GM19468 (cell line): Measurements from ENCODE around the gene AP2A2.

ENCODE experiments used
- ATAC-seq: cut with Tn5 transposase; IDR thresholded peaks from one replicate; pipeline ENCODE4 v1.9.1; 2021; ENCODE audit warnings: mild to moderate bottlenecking, moderate library complexity, moderate number of reproducible peaks; ENCODE audit not compliant: unreplicated experiment; ENCODE audit errors: extremely low read depth

AP2A2 gene

DNA sequence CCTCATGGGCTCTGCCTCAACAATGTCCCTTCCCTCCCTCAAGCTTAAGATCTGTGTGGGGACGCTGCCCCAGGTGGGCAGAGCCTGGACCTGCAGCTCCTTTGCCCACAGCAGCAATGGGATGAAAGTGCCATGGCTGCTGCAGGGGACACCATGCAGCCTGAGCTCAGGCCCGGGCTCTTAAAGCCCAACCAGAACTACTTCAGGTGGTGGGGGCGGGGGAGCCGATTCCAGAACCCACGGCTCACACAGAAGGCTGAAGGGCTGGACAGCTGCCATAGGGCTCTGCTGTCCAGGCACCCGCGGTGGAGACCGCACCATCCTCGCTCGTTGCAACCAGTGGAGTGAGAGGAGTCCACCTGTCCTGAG, 27.5 kb upstream of the AP2A2 start:
- no peak for ATAC-seq

DNA sequence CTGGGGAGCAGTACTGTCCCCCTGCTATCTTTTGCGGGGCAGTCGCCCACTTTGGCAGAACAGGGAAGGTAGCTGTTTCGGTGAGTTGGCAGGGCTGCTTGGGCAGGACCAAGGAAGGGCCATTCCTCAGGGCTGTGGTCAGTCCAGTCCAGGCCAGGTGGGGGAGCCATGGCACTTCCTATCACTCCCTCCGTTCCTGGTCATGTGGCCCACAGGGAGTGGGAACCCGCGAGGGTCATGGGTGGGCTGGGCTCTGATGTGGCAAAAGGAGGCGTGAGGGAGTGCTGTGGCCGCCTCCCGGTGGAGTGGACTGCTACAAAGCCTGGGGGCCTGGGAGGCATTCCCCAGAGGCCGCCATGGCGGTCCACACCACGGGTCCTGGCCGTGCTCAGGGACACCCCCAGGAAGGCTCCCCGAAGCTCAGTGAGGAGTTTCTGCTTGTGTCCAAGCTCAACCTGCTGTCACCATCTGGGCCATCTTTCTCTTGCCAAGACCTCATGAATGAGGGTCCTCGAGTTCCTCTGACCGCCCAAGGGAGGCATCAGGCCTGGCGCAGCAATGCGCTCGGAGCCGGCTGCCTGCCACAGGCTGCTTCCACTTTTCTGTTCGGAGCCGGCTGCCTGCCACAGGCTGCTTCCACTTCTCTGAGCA, 27.0 kb upstream of the AP2A2 start:
- no peak for ATAC-seq

DNA sequence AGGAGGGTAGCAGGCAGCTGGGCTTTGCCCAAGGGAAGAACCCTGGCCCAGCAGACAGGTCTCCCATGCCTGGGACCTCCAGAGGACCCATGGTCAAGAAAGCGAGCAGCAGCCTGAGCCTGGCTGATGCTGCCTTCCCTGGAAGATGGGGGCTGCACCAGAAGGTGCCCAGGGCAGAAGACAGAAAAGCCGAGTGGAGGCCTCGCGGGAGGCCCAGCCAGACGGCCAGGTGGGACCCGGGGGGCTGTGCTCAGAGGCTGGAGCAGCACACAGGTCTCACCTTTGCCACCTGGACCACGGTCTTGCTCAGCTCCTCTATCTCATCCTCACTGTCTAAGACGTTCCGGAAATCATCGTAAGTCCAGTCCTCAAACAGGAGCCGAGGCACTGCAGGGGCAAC, 25.9 kb upstream of the AP2A2 start:
- ATAC-seq, result no peak

DNA sequence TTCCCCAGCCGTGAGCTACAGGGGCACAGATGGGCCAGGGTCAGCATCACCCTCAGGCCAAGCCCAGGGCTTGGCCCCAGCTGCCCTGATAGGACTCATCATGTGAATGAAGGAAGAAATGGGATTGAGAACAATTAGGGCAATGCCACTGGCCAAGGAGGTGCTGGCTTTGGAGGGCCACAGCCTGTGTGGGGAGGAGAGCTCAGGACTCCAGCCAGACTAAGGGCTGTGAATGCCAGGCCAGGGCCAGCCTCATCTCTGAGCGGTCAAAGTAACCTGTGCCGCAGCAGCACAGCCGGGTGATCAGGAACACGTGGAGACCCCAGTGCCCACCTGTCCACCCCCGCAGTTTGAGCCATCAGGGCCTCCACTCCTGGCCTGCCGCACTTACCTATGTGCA, 25.1 kb upstream of the AP2A2 start:
- ATAC-seq, result no peak

DNA sequence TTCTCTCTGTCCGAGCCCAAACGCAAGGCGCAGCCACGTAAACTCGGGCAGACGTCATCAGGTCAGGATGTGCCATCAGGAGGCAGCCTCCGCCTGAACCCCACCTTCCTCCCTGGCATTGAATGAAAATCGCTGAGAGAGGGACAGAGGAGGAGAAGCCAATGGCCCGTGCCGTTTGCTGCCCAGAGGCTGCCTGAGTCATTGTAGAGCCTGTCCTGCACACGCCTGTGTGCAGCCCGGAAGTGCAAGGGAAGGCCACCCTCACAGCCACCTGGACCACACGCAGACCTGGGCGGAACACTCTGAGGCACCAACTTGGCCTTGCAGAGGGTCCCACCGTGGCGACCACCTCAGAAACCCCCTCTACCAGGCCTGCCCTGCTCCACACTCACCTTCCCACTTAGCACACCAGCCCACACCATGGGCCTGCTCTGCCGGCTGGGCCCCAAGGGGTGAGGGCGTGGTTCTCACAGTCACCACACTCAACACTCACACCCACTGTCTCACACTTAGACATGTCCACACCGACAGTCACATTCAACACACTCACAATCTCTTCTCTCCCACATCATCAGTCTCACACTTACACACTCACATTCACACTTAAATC, 24.1 kb upstream of the AP2A2 start:
- no peak for ATAC-seq

DNA sequence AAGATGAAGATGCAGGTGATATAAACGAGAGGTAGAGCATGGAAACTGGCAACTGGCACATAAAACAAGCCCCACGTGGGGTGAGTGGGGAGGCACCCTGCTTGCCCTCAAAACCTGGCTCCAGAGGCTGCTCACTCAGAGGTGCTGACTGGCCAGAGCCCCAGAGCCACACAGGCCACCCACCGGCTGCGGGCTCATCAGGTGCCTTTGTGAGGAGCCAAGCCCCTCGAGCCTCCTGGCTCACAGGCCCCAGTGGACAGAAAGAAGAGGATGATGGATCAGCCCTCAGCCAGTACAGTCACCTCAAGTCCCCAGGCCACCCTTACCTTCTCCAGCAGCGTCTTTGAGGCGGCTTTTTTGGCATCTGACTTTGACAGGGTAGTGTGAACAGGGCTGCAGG, 21.3 kb upstream of the AP2A2 start:
- no peak for ATAC-seq

DNA sequence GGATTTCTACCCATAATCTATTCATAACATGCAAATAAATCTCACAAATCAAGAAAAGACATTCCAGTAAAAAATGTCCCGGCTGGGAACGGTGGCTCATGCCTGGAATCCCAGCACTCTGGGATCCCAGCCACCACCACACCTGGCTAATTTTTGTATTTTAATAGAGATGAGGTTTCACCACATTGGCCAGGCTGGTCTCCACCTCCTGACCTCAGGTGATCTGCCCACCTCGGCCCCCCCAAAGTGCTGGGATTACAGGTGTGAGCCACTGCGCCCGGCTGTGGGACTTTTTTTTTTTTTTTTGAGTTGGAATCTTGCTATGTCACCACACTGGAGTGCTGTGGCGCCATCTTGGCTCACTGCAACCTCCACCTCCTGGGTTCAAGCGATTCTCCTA, 19.7 kb upstream of the AP2A2 start:
- no peak for ATAC-seq

DNA sequence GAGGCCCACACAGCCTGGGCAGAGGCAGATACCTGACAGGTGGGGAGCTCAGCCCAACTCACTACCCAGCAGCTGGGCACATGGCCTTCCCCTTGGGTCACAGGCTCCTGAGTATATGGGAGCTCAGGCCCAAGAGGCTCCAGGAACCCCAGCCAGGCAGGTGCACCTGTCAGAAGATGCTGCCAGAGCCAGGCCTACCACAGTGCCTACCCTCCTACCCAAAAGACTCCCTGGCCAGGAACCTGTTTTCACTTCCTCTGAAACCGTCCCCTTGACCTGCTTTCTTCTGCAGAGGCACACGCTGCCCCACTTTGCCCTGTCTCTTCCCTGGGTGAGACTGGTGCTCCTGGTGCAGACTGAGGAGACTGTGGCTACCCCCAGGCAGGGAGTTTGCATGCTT, 18.0 kb upstream of the AP2A2 start:
- ATAC-seq, result no peak

DNA sequence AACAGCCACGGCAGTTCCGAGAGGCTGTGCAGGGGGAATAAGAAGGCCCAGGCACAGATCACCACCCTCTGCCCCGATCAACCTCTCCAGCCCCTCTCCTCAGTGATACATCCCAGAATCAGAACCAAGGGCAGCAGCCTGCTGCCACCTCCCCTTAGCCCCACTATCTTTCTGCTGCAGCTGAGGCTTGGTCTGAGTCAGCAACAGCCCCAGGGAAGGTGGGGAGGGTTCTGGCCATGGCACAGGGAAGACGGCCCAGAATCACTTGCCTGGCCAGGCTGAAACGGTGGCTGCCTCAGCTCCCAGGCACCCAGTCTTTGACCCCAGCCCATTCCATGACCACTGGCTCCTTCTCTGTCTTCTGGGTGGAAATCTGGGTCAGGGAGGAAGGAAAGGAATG, 17.4 kb upstream of the AP2A2 start:
- ATAC-seq, result no peak

DNA sequence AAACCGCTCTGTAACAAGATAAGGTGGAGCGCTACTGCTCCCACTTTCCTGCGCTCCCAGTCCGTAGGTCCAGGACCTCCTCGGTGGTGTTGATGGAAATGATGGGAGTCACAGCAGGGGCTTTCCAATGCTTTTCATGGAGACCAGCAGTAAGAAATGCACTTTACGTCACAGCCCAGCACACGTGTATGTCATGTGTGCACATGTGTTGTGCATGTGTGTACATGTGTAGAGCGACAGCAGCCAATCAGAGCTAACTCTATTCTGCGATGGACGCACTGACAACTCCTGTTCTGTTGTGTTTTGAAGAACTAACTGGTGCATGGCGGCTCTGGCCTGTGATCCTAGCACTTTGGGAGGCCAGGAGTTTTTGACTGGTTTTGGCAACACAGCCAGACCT, 16.3 kb upstream of the AP2A2 start:
- no peak for ATAC-seq

DNA sequence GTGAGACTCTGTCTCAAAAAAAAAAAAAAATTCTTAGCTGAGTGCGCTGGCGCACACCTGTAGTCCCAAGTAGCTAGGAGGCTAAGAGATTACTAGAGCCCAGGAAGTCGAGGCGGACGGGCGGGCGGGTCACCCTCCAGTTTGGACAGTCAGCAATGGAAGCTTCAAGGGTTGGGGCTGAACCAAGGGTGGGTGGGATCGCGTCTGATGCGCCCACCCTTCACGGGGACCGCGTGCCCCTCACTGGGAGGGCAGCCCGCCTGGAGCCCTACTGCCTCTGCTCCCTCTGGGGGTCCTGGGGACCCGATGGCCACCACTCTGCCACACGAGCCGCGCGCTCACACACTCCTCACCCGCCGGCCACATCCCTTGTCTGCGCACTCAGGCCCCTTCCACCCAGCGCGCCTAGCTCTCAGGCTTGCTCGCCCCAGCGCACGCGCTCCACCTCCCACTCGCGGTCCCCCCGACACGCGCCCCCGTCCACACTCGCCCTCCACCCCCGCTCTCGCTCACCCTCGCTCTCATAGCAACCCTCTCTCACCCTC, 15.6 kb upstream of the AP2A2 start:
- ATAC-seq, result no peak

DNA sequence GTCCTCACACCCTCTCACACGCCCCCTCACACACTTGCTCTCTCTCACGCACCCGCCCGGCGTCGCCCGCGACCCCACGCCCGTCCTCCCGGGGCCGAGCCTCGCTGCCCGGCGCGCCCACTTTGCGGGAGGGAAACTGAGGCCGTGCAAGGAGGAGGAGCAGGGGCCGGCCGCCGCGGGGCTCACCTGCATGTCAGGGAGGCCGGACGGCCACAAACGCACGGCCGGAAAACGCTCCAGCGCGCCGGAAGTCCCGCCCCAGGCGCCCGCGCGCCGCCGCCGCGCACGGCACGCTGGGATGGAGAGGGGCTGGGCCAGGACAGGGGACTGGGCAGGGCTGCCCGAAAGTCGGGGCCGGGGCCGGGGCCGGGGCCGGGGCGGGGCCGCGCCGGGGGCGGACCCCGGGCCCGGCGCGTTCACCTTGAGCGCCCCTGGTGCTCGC, 15.1 kb upstream of the AP2A2 start, which contains the start of gene CHID1:
CHID1 (minus strand) TSS at position 222 of the 442 bp plus-strand sequence. CDS start 5,994 bp downstream, outside the sequence.
- ATAC-seq, result peak; percentile 51

DNA sequence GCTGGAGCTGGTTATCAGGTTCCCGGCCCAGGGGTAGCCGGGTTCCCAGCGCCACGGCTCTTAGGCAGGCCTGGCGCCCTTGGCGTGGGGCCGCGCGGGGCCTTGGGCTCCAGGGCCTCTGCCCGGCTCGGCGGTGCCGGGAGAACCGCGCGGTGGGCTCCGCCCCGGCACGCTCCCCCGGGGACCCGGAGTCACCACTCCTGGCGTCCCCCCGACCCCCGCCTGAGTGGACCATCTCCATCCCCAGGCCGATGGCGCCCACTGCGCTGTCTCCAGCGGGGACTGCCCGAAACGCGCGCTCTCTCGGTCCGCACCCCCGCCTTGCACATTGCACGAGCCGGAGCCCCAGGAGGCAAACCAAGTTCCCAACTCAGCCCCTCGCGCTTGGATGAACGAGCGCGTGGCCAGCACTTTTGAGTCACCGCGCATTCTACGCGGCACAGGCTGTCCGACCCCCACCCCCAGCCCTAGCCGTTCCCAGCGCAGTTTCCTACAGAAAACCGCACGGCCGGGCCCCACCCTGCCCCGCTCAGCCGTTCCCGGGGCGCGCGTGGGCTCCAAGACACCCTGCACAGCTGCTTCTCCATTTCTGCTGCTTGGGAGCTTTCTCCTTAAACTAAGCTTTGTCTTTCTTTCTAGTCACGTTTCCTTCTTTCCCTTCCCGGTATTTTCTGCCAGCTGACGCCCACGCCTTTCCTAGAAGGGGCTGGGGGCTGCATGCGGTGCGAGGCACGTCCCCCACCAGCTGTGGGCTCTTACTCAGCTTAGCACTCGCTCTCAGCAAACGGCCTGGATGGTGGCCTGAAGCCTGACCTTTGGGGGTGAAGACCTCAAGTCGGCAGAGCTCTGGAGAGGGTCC, 14.4 kb upstream of the AP2A2 start:
- no peak for ATAC-seq

DNA sequence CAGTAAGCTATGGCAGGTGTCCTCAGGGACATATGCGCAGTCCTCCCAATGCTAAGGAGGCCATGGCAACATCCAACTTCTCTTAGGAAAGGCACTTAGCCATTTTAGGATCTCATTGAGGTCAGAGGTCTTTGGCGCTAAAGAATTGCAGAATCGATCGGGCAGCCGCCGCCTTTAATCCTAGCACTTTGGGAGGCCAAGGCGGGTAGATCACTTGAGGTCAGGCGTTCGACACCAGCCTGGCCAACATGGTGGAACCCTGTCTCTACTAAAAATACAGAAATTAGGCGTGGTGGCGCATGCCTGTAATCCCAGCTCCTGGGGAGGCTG, 13.8 kb upstream of the AP2A2 start:
- ATAC-seq, result no peak

DNA sequence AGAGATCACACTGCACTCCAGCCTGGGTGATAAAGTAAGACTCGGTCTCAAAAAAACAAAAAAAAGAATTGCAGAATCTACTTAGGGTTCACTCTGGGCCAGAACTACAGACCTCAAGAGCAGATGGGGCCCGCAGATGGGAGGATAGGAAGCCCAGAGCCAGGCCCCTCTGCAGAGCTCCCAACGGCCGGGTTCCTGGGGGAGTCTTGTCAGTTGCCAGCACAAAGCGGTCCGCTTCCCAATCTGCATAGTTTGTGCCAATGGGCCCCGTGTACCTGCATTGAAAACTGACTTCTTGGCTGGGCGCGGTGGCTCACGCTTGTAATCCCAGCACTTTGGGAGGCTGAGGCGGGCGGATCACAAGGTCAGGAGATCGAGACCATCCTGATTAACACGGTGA, 13.4 kb upstream of the AP2A2 start:
- ATAC-seq, result no peak

DNA sequence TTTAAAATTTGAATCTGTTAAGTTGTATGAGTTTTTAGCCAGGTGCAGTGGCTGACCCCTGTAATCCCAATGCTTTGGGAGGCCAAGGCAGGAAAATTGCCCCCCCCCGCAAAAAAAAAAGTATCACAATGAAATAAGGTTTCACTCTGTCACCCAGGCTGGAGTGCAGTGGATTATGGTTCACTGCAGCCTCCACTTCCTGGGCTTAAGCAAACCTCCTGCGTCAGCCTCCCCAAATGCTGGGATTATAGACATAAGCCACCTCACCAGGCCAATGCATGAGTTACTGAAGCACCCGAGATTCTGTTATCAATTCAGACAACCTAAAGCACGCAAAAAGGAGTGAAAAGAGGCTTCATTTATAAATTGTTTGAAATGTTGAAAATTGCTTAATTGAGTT, 12.6 kb upstream of the AP2A2 start:
- ATAC-seq, result no peak

DNA sequence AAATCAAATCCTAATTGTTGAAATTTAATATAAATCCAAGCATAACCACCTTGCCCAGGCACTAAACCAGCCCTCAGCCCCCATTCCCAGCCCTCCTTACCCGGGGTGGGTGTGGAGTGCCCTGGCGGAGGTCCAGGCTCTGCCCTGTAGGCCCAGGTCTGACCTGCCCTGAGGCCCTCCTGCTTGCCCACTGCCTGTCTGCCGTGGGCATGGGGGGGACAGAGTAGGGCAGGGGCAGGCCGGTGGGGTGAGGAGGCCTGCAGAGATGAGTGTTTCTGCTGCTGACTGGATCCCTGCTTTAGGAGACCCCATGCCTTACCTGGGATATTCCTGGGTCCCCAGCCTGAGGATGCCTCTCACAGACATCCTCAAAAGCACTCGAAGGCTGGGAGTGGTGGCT, 11.5 kb upstream of the AP2A2 start:
- no peak for ATAC-seq

DNA sequence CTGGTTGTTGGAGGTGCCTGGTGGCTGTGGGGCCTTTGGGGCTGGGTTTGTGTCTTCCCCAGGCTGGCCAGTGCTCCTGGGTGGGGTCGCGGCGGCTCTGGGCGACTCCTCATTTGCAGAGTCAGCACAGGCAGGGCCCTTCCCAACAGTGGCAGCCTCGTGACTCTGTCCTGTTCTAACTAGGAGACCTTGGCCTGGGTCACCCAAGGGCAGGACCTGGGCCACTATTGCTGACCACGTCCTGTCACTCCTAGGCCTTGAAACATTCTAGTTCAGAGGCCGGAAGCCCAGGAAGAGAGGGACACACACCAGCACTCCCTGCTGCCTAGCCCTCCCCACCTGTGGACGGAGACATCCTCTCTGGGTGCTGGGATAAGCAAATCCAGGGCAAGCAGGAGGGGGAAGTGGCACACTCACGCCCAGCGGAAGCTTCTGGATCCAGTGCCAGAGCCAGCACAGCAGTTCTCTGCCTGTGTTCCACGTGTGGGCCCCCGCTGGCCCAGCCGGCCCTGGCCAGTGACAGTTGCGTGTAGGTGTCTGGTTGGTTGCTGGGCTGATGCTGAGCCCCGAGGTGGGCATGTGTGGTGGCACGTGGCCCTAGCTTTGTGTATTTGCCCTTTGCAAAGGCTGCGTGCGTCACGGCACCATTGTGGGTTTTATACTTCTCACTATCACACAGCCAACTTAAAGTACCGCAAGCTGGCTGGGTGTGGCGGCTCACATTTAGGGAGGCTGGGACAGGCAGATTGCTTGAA, 10.7 kb upstream of the AP2A2 start:
- no peak for ATAC-seq

DNA sequence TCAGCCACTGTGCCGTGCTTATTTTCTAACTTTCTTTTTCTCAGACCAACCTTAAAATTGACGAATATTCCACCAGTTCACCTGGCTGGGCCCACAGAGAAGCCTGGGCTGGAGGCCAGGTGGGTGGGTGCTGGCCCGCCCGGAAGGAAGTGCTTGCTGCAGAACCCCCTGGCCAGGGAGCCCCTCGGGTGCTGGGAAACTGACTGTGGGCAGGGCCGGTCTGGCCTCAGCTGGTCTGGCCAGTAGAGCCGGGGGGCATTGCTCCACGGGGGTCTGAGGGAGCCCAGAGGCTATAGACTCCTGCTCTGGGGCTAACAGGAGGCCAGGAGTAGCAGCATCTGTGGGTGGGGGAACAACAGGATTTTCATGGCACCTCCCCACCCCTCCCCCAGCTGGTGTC, 8.2 kb upstream of the AP2A2 start:
- ATAC-seq, result no peak

DNA sequence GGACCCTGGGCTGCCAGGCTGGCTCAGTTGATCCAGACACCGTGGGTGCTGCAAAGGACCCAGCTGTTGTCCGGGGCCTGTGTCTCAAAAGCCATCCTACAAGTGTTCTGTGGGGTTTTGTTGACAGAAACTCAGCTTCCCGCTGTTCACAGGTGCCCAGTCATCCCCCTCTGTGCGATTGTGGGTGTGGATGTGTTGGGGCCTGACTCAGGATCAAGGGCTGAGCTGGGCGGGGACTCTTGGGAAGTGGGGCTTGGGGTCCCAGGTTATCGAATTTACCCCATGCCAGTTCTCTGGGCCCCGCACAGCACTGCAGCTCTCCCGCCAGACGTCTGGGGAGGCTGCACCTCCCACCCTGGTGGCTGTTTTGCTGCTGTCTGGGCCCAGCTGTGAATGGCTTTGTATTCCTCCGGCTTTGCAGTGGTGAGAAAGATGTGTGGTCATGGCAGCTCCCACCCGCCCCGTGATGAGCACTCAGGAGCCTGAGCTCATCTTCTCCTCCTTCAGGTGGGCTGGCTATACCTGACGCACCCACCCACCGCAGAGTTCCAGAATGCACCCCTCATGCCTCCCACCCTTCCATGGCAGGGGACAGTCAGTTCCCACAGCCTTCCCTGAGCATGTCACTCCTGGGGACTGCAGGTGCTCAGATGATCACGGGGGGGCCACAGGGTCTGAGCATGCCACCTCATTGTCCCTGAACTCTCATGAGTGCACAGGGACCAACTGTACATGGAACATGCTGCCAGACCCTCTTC, 3.6 kb upstream of the AP2A2 start:
- ATAC-seq, result no peak
